Prostate gland (tissue), 2 donors: ENCODE data around the gene MAPKAP1. TPM values are rescaled to one million over a fixed set of nuclear protein-coding genes. Genes with fewer than 3 reads are reported as not detected.

ENCODE experiments used
- DNase-seq: peaks from one replicate; pipeline ENCODE4 v3.0.0-alpha.2; 2019; ENCODE audit warnings: low spot score
- H3K27ac ChIP-seq, 2 donors: fragments of 200-600 bp; sonication (generic); 2 replicates each; pipeline ENCODE4 v1.5.1; 2017 to 2019
- H3K27me3 ChIP-seq: fragments of 200-600 bp; sonication (generic); replicated peaks from 2 replicates; pipeline ENCODE4 v1.5.1; 2019; ENCODE audit not compliant: insufficient read depth
- H3K36me3 ChIP-seq, 2 donors: fragments of 200-600 bp; sonication (generic); 1 replicate in 1 of 2; 2 replicates in 1 of 2; pipeline versions ENCODE4 v1.5.1 to v1.8.1; 2017 to 2019
- H3K4me1 ChIP-seq: fragments of 200-600 bp; sonication (generic); replicated peaks from 2 replicates; pipeline ENCODE4 v1.5.1; 2019
- H3K4me3 ChIP-seq, 2 donors: fragments of 200-600 bp; sonication (generic); 2 replicates each; pipeline ENCODE4 v1.5.1; 2017 to 2019
- H3K9me3 ChIP-seq: fragments of 200-600 bp; sonication (generic); 2 replicates; pipeline ENCODE4 v1.5.1; 2017
- CTCF ChIP-seq, 4 experiments: fragments of 200-600 bp in 2 of 4; fragments of 450-650 bp in 2 of 4; sonication (generic) in 2 of 4; IDR thresholded peaks; 1 replicate in 3 of 4; 2 replicates in 1 of 4; pipeline ENCODE4 v1.5.1; 2016 to 2019; ENCODE audit warnings: antibody characterized with exemption in 4 of 4, mild to moderate bottlenecking in 2 of 4, moderate library complexity in 2 of 4
- POLR2A ChIP-seq: fragments of 450-650 bp; IDR thresholded peaks from one replicate; pipeline ENCODE4 v1.6.1; 2016; ENCODE audit warnings: antibody characterized with exemption, mild to moderate bottlenecking
- POLR2AphosphoS5 ChIP-seq: sonication (generic); formaldehyde crosslinking; IDR thresholded peaks from one replicate; pipeline ENCODE4 v1.6.1; 2017; ENCODE audit warnings: antibody characterized with exemption
- WGBS: methylation state at CpG from one replicate; pipeline ENCODE4 v1.1.5; 2018; 5-methylcytosine and 5-hydroxymethylcytosine counted together
- intact Hi-C: fragments of 100-400 bp; cut with DNase I; formaldehyde crosslinking; loops from one replicate; pipeline ENCODE4 v1.14.2; 2022
- small RNA-seq, 2 donors: library from RNA; depleted of rRNA; stranded (forward); fragments of <200 nt; gene quantifications; one replicate each; pipeline ENCODE3, GENCODE V24; 2016
- total RNA-seq, 2 donors: library from RNA; depleted of rRNA; stranded (reverse); fragments of >200 nt; gene quantifications; one replicate each; pipeline ENCODE4 v1.1.0, GENCODE V29; 2016

MAPKAP1 gene
- total RNA-seq, 2 donors from 2014 or later: 62.4 to 91.2 TPM

- DNase-seq: no peak
- H3K4me3 ChIP-seq: no peak overlapping the region
- H3K4me1 ChIP-seq: no peaks in the 10 kb centered on the region
- intact Hi-C loops: no loop called here
- TF ChIP-seq CTCF (IDR thresholded peaks at IDR 0.05) (no peak), POLR2A (no peak), POLR2AphosphoS5 (no peak)
- H3K36me3 ChIP-seq: no peaks in the 10 kb centered on the region
- no peaks in the 10 kb centered on the region for H3K9me3 ChIP-seq
- H3K27ac ChIP-seq: no peak overlapping the region
- H3K27me3 ChIP-seq: no peaks in the 10 kb centered on the region
- 59% methylated on average over 6 of the region's 6 CpGs for WGBS
These were observed 318.0 kb downstream of the MAPKAP1 start for GRCh38 chr9:125388978-125389377.

GRCh38 chr9:125387861-125388524, 319.0 kb downstream of the MAPKAP1 start:
- no peak for DNase-seq
- H3K27me3 ChIP-seq: no peaks in the 10 kb centered on the region
- intact Hi-C loops: no loop called here
- H3K4me1 ChIP-seq: no peaks in the 10 kb centered on the region
- TF ChIP-seq CTCF (IDR thresholded peaks at IDR 0.05): no peak
- TF ChIP-seq POLR2A: no peak
- TF ChIP-seq POLR2AphosphoS5: no peak
- no peaks in the 10 kb centered on the region for H3K9me3 ChIP-seq
- WGBS: 89% methylated on average over 14 of the region's 14 CpGs
- H3K36me3 ChIP-seq: no peaks in the 10 kb centered on the region
- H3K27ac ChIP-seq: no peak overlapping the region
- no peak overlapping the region for H3K4me3 ChIP-seq

Small RNAs within 50 kb of the gene (small RNA-seq; reads per million reads assigned to genes)
- 0 reads per million in 2 donors for gene RF00017

Other genes starting within 250 kb of the MAPKAP1 start
- gene PBX3, start 40.2 kb upstream of the MAPKAP1 start, total RNA-seq: 10 to 100 TPM; 48.5 to 77.6 TPM